Progenitor cell of endocrine pancreas (in vitro differentiated cells): Measurements from ENCODE around the gene ZNF592. TPM values are rescaled to one million over a fixed set of nuclear protein-coding genes. Genes with fewer than 3 reads are reported as not detected.

Source experiments
- DNase-seq: peaks from one replicate; pipeline ENCODE4 v3.0.0; 2021; ENCODE audit warnings: low spot score; ENCODE audit not compliant: unreplicated experiment
- H3K27ac Mint-ChIP-seq: 2 replicates; pipeline ENCODE4 v1.8.0; 2021; ENCODE audit warnings: mild to moderate bottlenecking, moderate library complexity, mixed read lengths
- H3K27me3 Mint-ChIP-seq: 2 replicates; pipeline ENCODE4 v1.8.0; 2021; ENCODE audit warnings: mixed read lengths
- H3K36me3 Mint-ChIP-seq: 2 replicates; pipeline ENCODE4 v1.8.0; 2022; ENCODE audit warnings: mixed read lengths; ENCODE audit not compliant: insufficient read depth
- H3K4me1 Mint-ChIP-seq: 2 replicates; pipeline ENCODE4 v1.8.0; 2021; ENCODE audit warnings: low read depth, mixed read lengths
- H3K4me3 Mint-ChIP-seq: 2 replicates; pipeline ENCODE4 v1.8.0; 2021; ENCODE audit warnings: low read depth, mild to moderate bottlenecking, moderate library complexity, mixed read lengths
- H3K9me3 Mint-ChIP-seq: 2 replicates; pipeline ENCODE4 v1.8.0; 2021; ENCODE audit warnings: low read depth, mixed read lengths
- CTCF ChIP-seq: fragments of 200-600 bp; sonication (generic); IDR thresholded peaks from one replicate; pipeline ENCODE4 v1.5.0; 2021; ENCODE audit warnings: antibody characterized with exemption, mild to moderate bottlenecking; ENCODE audit not compliant: unreplicated experiment
- total RNA-seq: library from RNA; stranded (reverse); gene quantifications from 2 replicates; pipeline ENCODE4 v1.2.1, GENCODE V29; 2021

The ZNF592 gene
- total RNA-seq, 1 donor from 2014 or later, result 40.5 TPM

- Mint-ChIP-seq H3K4me1 (peaks cover 8% of the 10 kb centered on the region), H3K27me3 (no peaks in the 10 kb centered on the region), H3K27ac (no peak overlapping the region), H3K4me3 (no peak overlapping the region), H3K9me3 (no peaks in the 10 kb centered on the region), H3K36me3 (peaks cover 4% of the 10 kb centered on the region)
- no peak for TF ChIP-seq CTCF
- no peak for DNase-seq
These were observed 62.8 kb downstream of the ZNF592 start for GRCh38 chr15:84811151-84811550.

GRCh38 chr15:84811828-84812227, 63.4 kb downstream of the ZNF592 start:
- H3K36me3 Mint-ChIP-seq, result peaks cover 2% of the 10 kb centered on the region
- DNase-seq, result no peak
- no peak for TF ChIP-seq CTCF
- no peaks in the 10 kb centered on the region for H3K9me3 Mint-ChIP-seq
- H3K27me3 Mint-ChIP-seq, result no peaks in the 10 kb centered on the region
- peaks cover 11% of the 10 kb centered on the region for H3K4me1 Mint-ChIP-seq
- H3K4me3 Mint-ChIP-seq, result no peak overlapping the region
- H3K27ac Mint-ChIP-seq, result no peak overlapping the region

GRCh38 chr15:84812842-84813241, 64.5 kb downstream of the ZNF592 start:
- no peaks in the 10 kb centered on the region for H3K9me3 Mint-ChIP-seq
- peaks cover 2% of the 10 kb centered on the region for H3K36me3 Mint-ChIP-seq
- DNase-seq, result no peak
- H3K27ac Mint-ChIP-seq, result no peak overlapping the region
- H3K4me3 Mint-ChIP-seq, result no peak overlapping the region
- H3K27me3 Mint-ChIP-seq, result no peaks in the 10 kb centered on the region
- TF ChIP-seq CTCF, result no peak
- peaks cover 9% of the 10 kb centered on the region for H3K4me1 Mint-ChIP-seq

- Mint-ChIP-seq H3K36me3 (peaks cover 2% of the 10 kb centered on the region), H3K4me3 (no peak overlapping the region), H3K4me1 (peaks cover 14% of the 10 kb centered on the region), H3K27me3 (no peaks in the 10 kb centered on the region), H3K9me3 (no peaks in the 10 kb centered on the region), H3K27ac (no peak overlapping the region)
- no peak for TF ChIP-seq CTCF
- DNase-seq, result no peak
These were observed 65.0 kb downstream of the ZNF592 start for GRCh38 chr15:84813435-84813834.

- H3K4me3 Mint-ChIP-seq, result no peak overlapping the region
- peaks cover 2% of the 10 kb centered on the region for H3K36me3 Mint-ChIP-seq
- no peak for TF ChIP-seq CTCF
- H3K27me3 Mint-ChIP-seq, result no peaks in the 10 kb centered on the region
- no peaks in the 10 kb centered on the region for H3K9me3 Mint-ChIP-seq
- H3K27ac Mint-ChIP-seq, result no peak overlapping the region
- peaks cover 19% of the 10 kb centered on the region for H3K4me1 Mint-ChIP-seq
- no peak for DNase-seq
These were observed 65.5 kb downstream of the ZNF592 start for GRCh38 chr15:84813931-84814330.

GRCh38 chr15:84814916-84815315, 66.5 kb downstream of the ZNF592 start:
- TF ChIP-seq CTCF, result no peak
- no peak for DNase-seq
- H3K4me3 Mint-ChIP-seq, result no peak overlapping the region
- no peaks in the 10 kb centered on the region for H3K9me3 Mint-ChIP-seq
- H3K27me3 Mint-ChIP-seq, result no peaks in the 10 kb centered on the region
- peaks cover 29% of the 10 kb centered on the region for H3K4me1 Mint-ChIP-seq
- peak overlapping the region; percentile 37 for H3K27ac Mint-ChIP-seq
- H3K36me3 Mint-ChIP-seq, result peaks cover 2% of the 10 kb centered on the region
